PC-9 (cell line): Measurements from ENCODE around the gene CRP. TPM values are rescaled to one million over a fixed set of nuclear protein-coding genes. Genes with fewer than 3 reads are reported as not detected.

Source experiments
- BruUV-seq: library from RNA; stranded (reverse); fragments of 400-500 nt; replicated peaks from 2 replicates; lab custom pipeline; 2021; lab: Mats Ljungman, UMichigan
- CTCF ChIA-PET: fragments of 300-600 bp; sonication (Branson Sonifier 250); formaldehyde crosslinking; loops from one replicate; lab custom pipeline; 2022; ENCODE audit warnings: antibody characterized with exemption; lab: Charles Lee
- POLR2A ChIA-PET: fragments of 300-600 bp; sonication (Branson Sonifier 250); formaldehyde crosslinking; loops from one replicate; lab custom pipeline; 2022; ENCODE audit warnings: antibody characterized with exemption; ENCODE audit not compliant: unreplicated experiment; lab: Charles Lee
- DNase-seq, 2 experiments: peaks; one replicate each; pipeline versions ENCODE4 v3.0.0 to v3.0.0-alpha.2; 2015 to 2022; ENCODE audit warnings: mixed read lengths in 1 of 2
- H2AFZ ChIP-seq: fragments of 200-600 bp; sonication (generic); 2 replicates; pipeline ENCODE4 v1.8.1; 2017; ENCODE audit warnings: antibody characterized with exemption
- H3F3A ChIP-seq: fragments of 200-600 bp; sonication (generic); 2 replicates; pipeline ENCODE4 v1.8.1; 2017; ENCODE audit warnings: antibody characterized with exemption, mild to moderate bottlenecking, low read depth; ENCODE audit not compliant: insufficient read depth
- H3K27ac ChIP-seq: fragments of 200-600 bp; sonication (generic); 2 replicates; pipeline ENCODE4 v1.6.1; 2016; ENCODE audit warnings: mixed run types
- H3K27me3 ChIP-seq: fragments of 200-600 bp; sonication (generic); 2 replicates; pipeline ENCODE4 v1.6.1; 2016; ENCODE audit warnings: low read depth, mixed run types; ENCODE audit not compliant: insufficient read depth
- H3K36me3 ChIP-seq: fragments of 200-600 bp; sonication (generic); 2 replicates; pipeline ENCODE4 v1.6.1; 2016; ENCODE audit warnings: low read depth, mixed run types
- H3K4me1 ChIP-seq: fragments of 200-600 bp; sonication (generic); replicated peaks from 2 replicates; pipeline ENCODE4 v1.6.1; 2016; ENCODE audit warnings: mixed run types; ENCODE audit not compliant: insufficient read depth
- H3K4me2 ChIP-seq: fragments of 200-600 bp; sonication (generic); 2 replicates; pipeline ENCODE4 v1.6.1; 2017; ENCODE audit warnings: mixed run types
- H3K4me3 ChIP-seq: fragments of 200-600 bp; sonication (generic); 2 replicates; pipeline ENCODE4 v1.6.1; 2016; ENCODE audit warnings: mixed run types
- H3K79me2 ChIP-seq: fragments of 200-600 bp; sonication (generic); 2 replicates; pipeline ENCODE4 v1.6.1; 2017; ENCODE audit warnings: low read depth, mixed run types
- H3K9me2 ChIP-seq: fragments of 200-600 bp; sonication (generic); 2 replicates; pipeline ENCODE4 v1.8.1; 2017; ENCODE audit warnings: mild to moderate bottlenecking; ENCODE audit not compliant: insufficient read depth
- H3K9me3 ChIP-seq: fragments of 200-600 bp; sonication (generic); 2 replicates; pipeline ENCODE4 v1.8.1; 2016; ENCODE audit warnings: low read depth; ENCODE audit not compliant: insufficient read depth
- H4K20me1 ChIP-seq: fragments of 200-600 bp; sonication (generic); 2 replicates; pipeline ENCODE4 v1.8.1; 2017; ENCODE audit not compliant: insufficient read depth
- CTCF ChIP-seq: fragments of 200-600 bp; sonication (generic); conservative IDR thresholded peaks from 2 replicates; pipeline ENCODE4 v1.6.1; 2017; ENCODE audit warnings: mixed run types, antibody characterized with exemption, mild to moderate bottlenecking, moderate library complexity
- EZH2 ChIP-seq: fragments of 200-600 bp; sonication (generic); IDR thresholded peaks from 2 replicates; pipeline ENCODE4 v1.8.0; 2017; ENCODE audit warnings: antibody characterized with exemption, low read depth
- intact Hi-C: fragments of 100-400 bp; cut with micrococcal nuclease; formaldehyde crosslinking; loops from one replicate; pipeline ENCODE4 v1.10.0; 2022; ENCODE audit not compliant: unreplicated experiment
- total RNA-seq: library from RNA; stranded (reverse); gene quantifications from 2 replicates; pipeline ENCODE4 v1.2.3, GENCODE V29; 2021

CRP gene
- total RNA-seq, 1 experiment from 2014 or later: not detected

GRCh38 chr1:159669338-159669737 is 45.1 kb downstream of the CRP start:
- H3K27me3 ChIP-seq: no peaks in the 10 kb centered on the region
- no peaks in the 10 kb centered on the region for H3K9me3 ChIP-seq
- ChIA-PET POLR2A (no interaction called here), CTCF (no interaction called here)
- no TSS peak for BruUV-seq
- H3K4me1 ChIP-seq: no peaks in the 10 kb centered on the region
- DNase-seq: no peak
- no peaks in the 10 kb centered on the region for H4K20me1 ChIP-seq
- H3K36me3 ChIP-seq: no peaks in the 10 kb centered on the region
- no peaks in the 10 kb centered on the region for H3F3A ChIP-seq
- no peaks in the 10 kb centered on the region for H3K79me2 ChIP-seq
- no peak overlapping the region for H3K4me3 ChIP-seq
- H3K9me2 ChIP-seq: no peaks in the 10 kb centered on the region
- no peak for TF ChIP-seq CTCF
- no peak for TF ChIP-seq EZH2
- intact Hi-C loops: loop anchor here (2.0 kb wide), 1 partner anchor 55 kb away; no protein-coding TSS in a partner anchor
- no peak overlapping the region for H3K27ac ChIP-seq
- no peak overlapping the region for H3K4me2 ChIP-seq
- no peak overlapping the region for H2AFZ ChIP-seq

- H3K9me3 ChIP-seq: no peaks in the 10 kb centered on the region
- no peaks in the 10 kb centered on the region for H3F3A ChIP-seq
- no peaks in the 10 kb centered on the region for H3K36me3 ChIP-seq
- POLR2A ChIA-PET: no interaction called here
- H3K4me3 ChIP-seq: no peak overlapping the region
- DNase-seq: no peak
- TF ChIP-seq EZH2: no peak
- no peak for TF ChIP-seq CTCF
- H3K79me2 ChIP-seq: no peaks in the 10 kb centered on the region
- H3K9me2 ChIP-seq: no peaks in the 10 kb centered on the region
- H3K27me3 ChIP-seq: no peaks in the 10 kb centered on the region
- no peak overlapping the region for H3K4me2 ChIP-seq
- no peaks in the 10 kb centered on the region for H4K20me1 ChIP-seq
- intact Hi-C loops: loop anchor here (2.0 kb wide), 1 partner anchor 56 kb away; no protein-coding TSS in a partner anchor
- CTCF ChIA-PET: no interaction called here
- H3K27ac ChIP-seq: no peak overlapping the region
- no peaks in the 10 kb centered on the region for H3K4me1 ChIP-seq
- H2AFZ ChIP-seq: no peak overlapping the region
- BruUV-seq: no TSS peak
These were observed 45.6 kb downstream of the CRP start for GRCh38 chr1:159668739-159669138.

GRCh38 chr1:159664247-159664646 is 50.1 kb downstream of the CRP start:
- Histone ChIP-seq H2AFZ (no peak overlapping the region), H3F3A (no peaks in the 10 kb centered on the region), H3K4me3 (no peak overlapping the region), H3K27ac (no peak overlapping the region), H3K27me3 (no peaks in the 10 kb centered on the region), H3K9me3 (no peaks in the 10 kb centered on the region), H3K79me2 (no peaks in the 10 kb centered on the region), H3K4me2 (no peak overlapping the region), H4K20me1 (no peaks in the 10 kb centered on the region), H3K36me3 (no peaks in the 10 kb centered on the region), H3K9me2 (no peaks in the 10 kb centered on the region), H3K4me1 (no peaks in the 10 kb centered on the region)
- TF ChIP-seq CTCF (no peak), EZH2 (no peak)
- BruUV-seq: no TSS peak
- no peak for DNase-seq
- CTCF ChIA-PET: no interaction called here
- POLR2A ChIA-PET: no interaction called here
- intact Hi-C loops: no loop called here
